Endothelial cell of umbilical vein (primary cell): Measurements from ENCODE around the gene VWA7.

Experiments
- CTCF ChIP-seq, 2 donors: IDR thresholded peaks; 1 replicate in 1 of 2; 2 replicates in 1 of 2; pipeline ENCODE4 v1.5.1; 2011; ENCODE audit warnings: low read length in 2 of 2, mild to moderate bottlenecking in 2 of 2, moderate library complexity in 2 of 2, control low read depth in 1 of 2, inconsistent platforms in 1 of 2, low read depth in 1 of 2; ENCODE audit not compliant: insufficient read depth in 1 of 2; ENCODE audit errors: extremely low read depth in 1 of 2
- EZH2 ChIP-seq: IDR thresholded peaks from 2 replicates; pipeline ENCODE4 v1.6.1; 2012; ENCODE audit warnings: borderline replicate concordance, low read depth, mild to moderate bottlenecking, moderate library complexity, low read length, inconsistent platforms; ENCODE audit not compliant: severe bottlenecking
- FOS ChIP-seq: IDR thresholded peaks from 2 replicates; pipeline ENCODE4 v1.6.1; 2011; ENCODE audit warnings: mild to moderate bottlenecking, low read length, moderate library complexity, borderline replicate concordance; ENCODE audit not compliant: insufficient read depth
- GATA2 ChIP-seq: IDR thresholded peaks from 2 replicates; pipeline ENCODE4 v1.7.0; 2011; ENCODE audit warnings: low read depth, mild to moderate bottlenecking, moderate library complexity, mixed read lengths, low read length; ENCODE audit not compliant: insufficient read length, insufficient read depth
- JUN ChIP-seq: IDR thresholded peaks from 2 replicates; pipeline ENCODE4 v1.6.1; 2011; ENCODE audit warnings: borderline replicate concordance, low read depth; ENCODE audit not compliant: insufficient read length, insufficient read depth
- MYC ChIP-seq: IDR thresholded peaks from one replicate; pipeline ENCODE4 v1.6.1; 2011; ENCODE audit warnings: mild to moderate bottlenecking, low read depth, low read length
- POLR2A ChIP-seq: IDR thresholded peaks from 2 replicates; pipeline ENCODE4 v1.6.1; 2012; ENCODE audit warnings: low read depth, mild to moderate bottlenecking, control low read depth, low read length
- POLR2AphosphoS5 ChIP-seq: IDR thresholded peaks from 2 replicates; pipeline ENCODE4 v1.6.1; 2012; ENCODE audit warnings: low read depth, mild to moderate bottlenecking, control low read depth, low read length, moderate library complexity; ENCODE audit not compliant: insufficient read depth

- no peak for TF ChIP-seq CTCF (IDR thresholded peaks at IDR 0.05; ENCODE audit: extremely low read depth in 1 of 2, insufficient read depth in 1 of 2, low read depth in 1 of 2, low read length in 2 of 2)
- TF ChIP-seq MYC, result no peak
- no peak for TF ChIP-seq EZH2
- no peak for TF ChIP-seq POLR2AphosphoS5
- TF ChIP-seq POLR2A, result no peak
- no peak for TF ChIP-seq GATA2
- TF ChIP-seq FOS, result no peak
- no peak for TF ChIP-seq JUN
Observed at GRCh38 chr6:31781244-31782125, 4.4 kb upstream of the VWA7 start.
